Measurements from ENCODE around the gene NRAS. TPM values are rescaled to one million over a fixed set of nuclear protein-coding genes. Genes with fewer than 3 reads are reported as not detected.

The NRAS gene
- total and polyA plus RNA-seq, 5 donors from 2014 or later = 25.4 to 35.8 (median 29.7) TPM

- peaks cover 23% of the 10 kb centered on the region for H3K27me3 Mint-ChIP-seq
- no peaks in the 10 kb centered on the region for H3K9me3 ChIP-seq (ENCODE audit: control insufficient read depth in 2 of 2, low read length in 2 of 2)
- no peak for ATAC-seq (ENCODE audit: low read depth in 2 of 2)
Observed at GRCh38 chr1:114692947-114693346, 23.6 kb downstream of the NRAS start.

DNA sequence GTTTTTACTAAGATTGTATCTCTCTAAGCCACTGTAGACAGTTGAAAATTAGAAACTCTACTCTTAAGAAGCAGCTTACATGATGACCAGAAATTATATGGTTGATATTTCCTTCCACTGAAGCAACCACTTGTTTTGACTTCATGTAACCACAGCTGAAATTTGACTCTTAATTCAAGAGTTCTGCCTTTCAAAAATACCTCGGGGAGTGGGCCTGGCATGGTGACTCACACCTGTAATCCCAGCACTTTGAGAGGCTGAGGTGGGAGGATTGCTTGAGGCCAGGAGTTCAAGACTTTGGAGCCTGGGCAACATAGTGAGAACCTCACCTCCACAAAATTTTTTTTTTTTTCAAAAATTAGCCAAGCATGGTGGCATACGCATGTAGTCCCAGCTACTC is 25.5 kb downstream of the NRAS start:
- no peaks in the 10 kb centered on the region for H3K36me3 ChIP-seq (ENCODE audit: control insufficient read depth, insufficient read depth, low read length)
- H3K27me3 Mint-ChIP-seq = peaks cover 29% of the 10 kb centered on the region

More at GRCh38 chr1:114692947-114693346, 23.6 kb downstream of the NRAS start:
- H3K4me1 Mint-ChIP-seq = no peaks in the 10 kb centered on the region
- peaks cover 0 to 2% (median 0%) of the 10 kb centered on the region in 7 donors for H3K9me3 Mint-ChIP-seq
- H3K4me1 ChIP-seq (ENCODE audit: control insufficient read depth, insufficient read depth, low read length, poor library complexity, severe bottlenecking) = no peaks in the 10 kb centered on the region
- no peak overlapping the region for H3K27ac Mint-ChIP-seq
- no peak for DNase-seq
- H3K36me3 ChIP-seq (ENCODE audit: control insufficient read depth, insufficient read depth, low read length) = no peaks in the 10 kb centered on the region
- no peak overlapping the region for H3K4me3 ChIP-seq (ENCODE audit: low read depth, low read length)
- no peaks in the 10 kb centered on the region for H3K36me3 Mint-ChIP-seq
- no peak overlapping the region for H3K4me3 Mint-ChIP-seq
- H3K27ac ChIP-seq (ENCODE audit: insufficient read depth, low read length, poor library complexity, severe bottlenecking) = no peak overlapping the region
- peaks cover 10% of the 10 kb centered on the region for H3K27me3 ChIP-seq (ENCODE audit: control insufficient read depth, insufficient read depth, low read length)

GRCh38 chr1:114690148-114690547 is 26.4 kb downstream of the NRAS start:
- Histone ChIP-seq H3K27ac (ENCODE audit: insufficient read depth, low read length, poor library complexity, severe bottlenecking) (no peak overlapping the region), H3K36me3 (ENCODE audit: control insufficient read depth, insufficient read depth, low read length) (no peaks in the 10 kb centered on the region), H3K4me3 (ENCODE audit: low read depth, low read length) (no peak overlapping the region), H3K9me3 (ENCODE audit: control insufficient read depth in 2 of 2, low read length in 2 of 2) (no peaks in the 10 kb centered on the region), H3K4me1 (ENCODE audit: control insufficient read depth, insufficient read depth, low read length, poor library complexity, severe bottlenecking) (no peaks in the 10 kb centered on the region), H3K27me3 (ENCODE audit: control insufficient read depth, insufficient read depth, low read length) (peaks cover 14% of the 10 kb centered on the region)
- no peak for ATAC-seq (ENCODE audit: low read depth in 2 of 2)
- Mint-ChIP-seq H3K4me1 (no peaks in the 10 kb centered on the region), H3K36me3 (no peaks in the 10 kb centered on the region), H3K27ac (no peak overlapping the region), H3K27me3 (peaks cover 29% of the 10 kb centered on the region), H3K4me3 (no peak overlapping the region), H3K9me3 (peaks cover 0 to 2% (median 0%) of the 10 kb centered on the region in 7 donors)
- no peak for DNase-seq

More for the DNA sequence above, 25.5 kb downstream of the NRAS start:
- Histone ChIP-seq H3K9me3 (ENCODE audit: control insufficient read depth in 2 of 2, low read length in 2 of 2) (no peaks in the 10 kb centered on the region), H3K27me3 (ENCODE audit: control insufficient read depth, insufficient read depth, low read length) (peaks cover 16% of the 10 kb centered on the region), H3K4me3 (ENCODE audit: low read depth, low read length) (no peak overlapping the region), H3K4me1 (ENCODE audit: control insufficient read depth, insufficient read depth, low read length, poor library complexity, severe bottlenecking) (no peaks in the 10 kb centered on the region), H3K27ac (ENCODE audit: insufficient read depth, low read length, poor library complexity, severe bottlenecking) (no peak overlapping the region)
- no peaks in the 10 kb centered on the region for H3K36me3 Mint-ChIP-seq
- H3K4me1 Mint-ChIP-seq = no peaks in the 10 kb centered on the region
- DNase-seq (no peak), ATAC-seq (ENCODE audit: low read depth in 2 of 2) (no peak)
- H3K27ac Mint-ChIP-seq = no peak overlapping the region
- H3K4me3 Mint-ChIP-seq = no peak overlapping the region
- H3K9me3 Mint-ChIP-seq = peaks cover 0 to 2% (median 0%) of the 10 kb centered on the region in 7 donors

DNA sequence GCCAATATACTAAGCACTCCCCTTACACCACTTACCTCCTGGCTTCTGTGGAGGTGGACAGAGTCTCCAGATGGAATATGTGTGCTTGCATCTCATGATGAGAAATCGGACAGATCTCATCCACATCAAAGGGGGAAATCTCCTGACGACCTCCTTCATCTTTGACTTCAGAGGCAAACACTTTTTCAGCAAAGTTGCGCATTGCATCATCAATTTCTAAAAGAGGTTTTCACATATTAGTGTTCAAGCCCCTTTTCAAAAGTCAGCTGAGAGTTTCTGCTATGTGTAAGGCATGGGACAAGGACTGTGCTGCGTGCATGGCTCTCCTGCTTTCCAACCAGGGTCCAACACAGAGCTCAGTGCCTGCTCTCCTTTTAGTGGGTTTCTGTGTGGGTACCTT is 28.0 kb downstream of the NRAS start:
- Mint-ChIP-seq H3K9me3 (peaks cover 0 to 2% (median 0%) of the 10 kb centered on the region in 7 donors), H3K27ac (no peak overlapping the region), H3K27me3 (peaks cover 28% of the 10 kb centered on the region), H3K4me1 (no peaks in the 10 kb centered on the region), H3K4me3 (no peak overlapping the region), H3K36me3 (no peaks in the 10 kb centered on the region)
- no peaks in the 10 kb centered on the region for H3K36me3 ChIP-seq (ENCODE audit: control insufficient read depth, insufficient read depth, low read length)
- H3K4me1 ChIP-seq (ENCODE audit: control insufficient read depth, insufficient read depth, low read length, poor library complexity, severe bottlenecking) = no peaks in the 10 kb centered on the region
- peaks cover 14% of the 10 kb centered on the region for H3K27me3 ChIP-seq (ENCODE audit: control insufficient read depth, insufficient read depth, low read length)
- DNase-seq = no peak
- no peak overlapping the region for H3K4me3 ChIP-seq (ENCODE audit: low read depth, low read length)
- no peaks in the 10 kb centered on the region for H3K9me3 ChIP-seq (ENCODE audit: control insufficient read depth in 2 of 2, low read length in 2 of 2)
- no peak overlapping the region for H3K27ac ChIP-seq (ENCODE audit: insufficient read depth, low read length, poor library complexity, severe bottlenecking)
- no peak for ATAC-seq (ENCODE audit: low read depth in 2 of 2)

- DNase-seq (no peak), ATAC-seq (ENCODE audit: low read depth in 2 of 2) (no peak)
- Mint-ChIP-seq H3K27ac (no peak overlapping the region), H3K4me3 (no peak overlapping the region), H3K4me1 (peaks cover 0 to 2% (median 0%) of the 10 kb centered on the region in 4 donors), H3K36me3 (no peaks in the 10 kb centered on the region), H3K9me3 (peaks cover 0 to 2% (median 0%) of the 10 kb centered on the region in 7 donors), H3K27me3 (peaks cover 34% of the 10 kb centered on the region)
- Histone ChIP-seq H3K27me3 (ENCODE audit: control insufficient read depth, insufficient read depth, low read length) (peaks cover 12% of the 10 kb centered on the region), H3K4me3 (ENCODE audit: low read depth, low read length) (no peak overlapping the region), H3K4me1 (ENCODE audit: control insufficient read depth, insufficient read depth, low read length, poor library complexity, severe bottlenecking) (no peaks in the 10 kb centered on the region), H3K27ac (ENCODE audit: insufficient read depth, low read length, poor library complexity, severe bottlenecking) (no peak overlapping the region), H3K9me3 (ENCODE audit: control insufficient read depth in 2 of 2, low read length in 2 of 2) (no peaks in the 10 kb centered on the region), H3K36me3 (ENCODE audit: control insufficient read depth, insufficient read depth, low read length) (no peaks in the 10 kb centered on the region)
Observed at GRCh38 chr1:114685851-114686250, 30.7 kb downstream of the NRAS start.

DNA sequence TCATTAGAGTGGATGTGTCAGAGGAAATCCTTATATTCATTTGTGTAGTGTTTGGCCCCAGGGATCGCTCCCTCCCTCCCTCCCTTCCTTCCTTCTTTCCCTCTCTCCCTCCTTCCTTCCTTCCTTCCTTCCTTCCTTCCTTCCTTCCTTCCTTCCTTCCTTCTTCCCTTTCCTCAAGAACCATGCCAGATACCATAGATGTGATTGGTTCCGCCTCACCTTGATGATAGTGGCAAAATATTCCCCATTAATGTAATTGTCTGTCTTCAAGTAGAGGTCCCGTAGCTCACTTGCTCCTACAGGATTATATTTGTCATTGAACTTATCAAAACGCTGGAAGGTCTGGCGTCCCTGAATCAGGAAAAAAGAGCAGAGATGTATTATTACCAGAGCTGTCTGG is 38.9 kb downstream of the NRAS start:
- no peaks in the 10 kb centered on the region for H3K9me3 Mint-ChIP-seq

GRCh38 chr1:114676115-114676514 is 40.5 kb downstream of the NRAS start:
- Mint-ChIP-seq H3K9me3 (no peaks in the 10 kb centered on the region), H3K4me1 (no peaks in the 10 kb centered on the region), H3K4me3 (no peak overlapping the region), H3K27ac (no peak overlapping the region), H3K27me3 (peaks cover 48% of the 10 kb centered on the region), H3K36me3 (no peaks in the 10 kb centered on the region)
- DNase-seq (no peak), ATAC-seq (ENCODE audit: low read depth in 2 of 2) (no peak)
- Histone ChIP-seq H3K4me3 (ENCODE audit: low read depth, low read length) (no peak overlapping the region), H3K27me3 (ENCODE audit: control insufficient read depth, insufficient read depth, low read length) (peaks cover 13% of the 10 kb centered on the region), H3K9me3 (ENCODE audit: control insufficient read depth in 2 of 2, low read length in 2 of 2) (no peaks in the 10 kb centered on the region), H3K36me3 (ENCODE audit: control insufficient read depth, insufficient read depth, low read length) (no peaks in the 10 kb centered on the region), H3K27ac (ENCODE audit: insufficient read depth, low read length, poor library complexity, severe bottlenecking) (no peak overlapping the region), H3K4me1 (ENCODE audit: control insufficient read depth, insufficient read depth, low read length, poor library complexity, severe bottlenecking) (no peaks in the 10 kb centered on the region)

More for the DNA sequence above, 38.9 kb downstream of the NRAS start:
- no peaks in the 10 kb centered on the region for H3K9me3 ChIP-seq (ENCODE audit: control insufficient read depth in 2 of 2, low read length in 2 of 2)
- no peak for ATAC-seq (ENCODE audit: low read depth in 2 of 2)
- H3K4me1 Mint-ChIP-seq = no peaks in the 10 kb centered on the region
- no peak overlapping the region for H3K27ac Mint-ChIP-seq
- no peak overlapping the region for H3K4me3 ChIP-seq (ENCODE audit: low read depth, low read length)
- H3K4me3 Mint-ChIP-seq = no peak overlapping the region
- no peaks in the 10 kb centered on the region for H3K36me3 Mint-ChIP-seq
- H3K27ac ChIP-seq (ENCODE audit: insufficient read depth, low read length, poor library complexity, severe bottlenecking) = no peak overlapping the region
- peaks cover 13% of the 10 kb centered on the region for H3K27me3 ChIP-seq (ENCODE audit: control insufficient read depth, insufficient read depth, low read length)
- peaks cover 38% of the 10 kb centered on the region for H3K27me3 Mint-ChIP-seq
- no peaks in the 10 kb centered on the region for H3K36me3 ChIP-seq (ENCODE audit: control insufficient read depth, insufficient read depth, low read length)
- no peaks in the 10 kb centered on the region for H3K4me1 ChIP-seq (ENCODE audit: control insufficient read depth, insufficient read depth, low read length, poor library complexity, severe bottlenecking)
- DNase-seq = no peak

DNA sequence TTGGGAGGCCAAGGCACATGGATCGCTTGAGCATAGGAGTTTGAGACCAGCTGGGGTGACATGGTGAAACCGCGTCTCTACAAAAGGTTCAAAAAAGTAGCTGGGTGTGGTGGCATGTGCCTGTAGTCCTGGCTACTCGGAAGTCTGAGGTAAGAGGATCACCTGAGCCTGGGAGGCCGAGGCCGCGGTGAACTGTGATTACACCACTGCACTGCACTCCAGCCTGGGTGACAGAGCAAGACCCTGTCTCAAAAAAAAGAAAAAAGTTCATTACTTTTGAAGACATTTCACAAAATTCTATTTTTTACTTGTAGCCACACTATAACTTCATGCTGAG is 44.7 kb downstream of the NRAS start:
- Mint-ChIP-seq H3K27ac (no peak overlapping the region), H3K9me3 (no peaks in the 10 kb centered on the region), H3K27me3 (peaks cover 62% of the 10 kb centered on the region), H3K36me3 (no peaks in the 10 kb centered on the region), H3K4me3 (no peak overlapping the region), H3K4me1 (peaks cover 6 to 12% (median 9%) of the 10 kb centered on the region in 4 donors)
- ATAC-seq (ENCODE audit: low read depth in 2 of 2) (no peak), DNase-seq (no peak)
- Histone ChIP-seq H3K36me3 (ENCODE audit: control insufficient read depth, insufficient read depth, low read length) (no peaks in the 10 kb centered on the region), H3K9me3 (ENCODE audit: control insufficient read depth in 2 of 2, low read length in 2 of 2) (no peaks in the 10 kb centered on the region), H3K4me3 (ENCODE audit: low read depth, low read length) (no peak overlapping the region), H3K4me1 (ENCODE audit: control insufficient read depth, insufficient read depth, low read length, poor library complexity, severe bottlenecking) (peaks cover 14% of the 10 kb centered on the region), H3K27ac (ENCODE audit: insufficient read depth, low read length, poor library complexity, severe bottlenecking) (no peak overlapping the region), H3K27me3 (ENCODE audit: control insufficient read depth, insufficient read depth, low read length) (peaks cover 21% of the 10 kb centered on the region)

Data from CD4-positive, CD25-positive, alpha-beta regulatory T cell (primary cell).